Measurements from ENCODE around the gene CLDN4.

GRCh38 chr7:73872056-73872908 lies 41.5 kb downstream of the CLDN4 start:
- TF ChIP-seq CTCF (conservative IDR thresholded peaks at IDR 0.05; ENCODE audit: low read depth, low read length) (no peak), EZH2 (IDR thresholded peaks at IDR 0.05; ENCODE audit: borderline replicate concordance, low read depth, low read length, poor library complexity, severe bottlenecking) (no peak)

Data from A673 (cell line).